HL-60 (cell line): ENCODE data around the gene WASHC2A.
"Not testable (repeated sequence)": the region's sequence is repeated elsewhere in the genome, so short reads cannot be mapped to it uniquely, and the experiment has no call there.

ENCODE experiments used
- CTCF ChIP-seq: IDR thresholded peaks from one replicate; pipeline ENCODE4 v1.5.1; 2011; ENCODE audit warnings: low read length, control low read depth, inconsistent platforms; ENCODE audit not compliant: insufficient read depth
- GABPA ChIP-seq: IDR thresholded peaks from 2 replicates; pipeline ENCODE4 v1.6.1; 2012; ENCODE audit warnings: low read depth

DNA sequence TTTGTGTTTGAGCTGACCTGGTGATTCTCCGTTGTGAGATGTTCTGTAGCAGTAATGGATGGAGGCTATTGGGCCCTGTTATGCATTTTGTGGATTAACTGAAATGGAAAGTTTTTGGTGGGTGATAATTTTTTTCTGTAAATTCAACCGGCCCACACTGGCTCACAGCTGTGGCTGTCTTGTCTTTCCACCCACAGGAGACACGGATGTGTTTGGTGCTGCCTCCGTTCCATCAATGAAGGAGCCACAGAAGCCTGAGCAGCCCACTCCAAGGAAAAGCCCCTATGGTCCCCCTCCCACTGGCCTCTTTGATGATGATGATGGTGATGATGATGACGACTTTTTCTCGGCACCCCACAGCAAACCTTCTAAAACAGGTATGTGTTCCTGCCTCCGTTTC is 27.6 kb downstream of the WASHC2A start:
- not testable (repeated sequence) for TF ChIP-seq CTCF, GABPA
